ENCODE results near the gene CD302. TPM values are rescaled to one million over a fixed set of nuclear protein-coding genes. Genes with fewer than 3 reads are reported as not detected.

CD302 gene, protein sequence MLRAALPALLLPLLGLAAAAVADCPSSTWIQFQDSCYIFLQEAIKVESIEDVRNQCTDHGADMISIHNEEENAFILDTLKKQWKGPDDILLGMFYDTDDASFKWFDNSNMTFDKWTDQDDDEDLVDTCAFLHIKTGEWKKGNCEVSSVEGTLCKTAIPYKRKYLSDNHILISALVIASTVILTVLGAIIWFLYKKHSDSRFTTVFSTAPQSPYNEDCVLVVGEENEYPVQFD
- total RNA-seq (33.2 TPM), polyA plus RNA-seq (ENCODE audit: insufficient read depth, low read depth, low replicate concordance) (8.7 TPM)
- long read RNA-seq, donor 1, transcript CD302-201 (6 exons, 3,741 nt): major isoform, 7 of 8 reads
- long read RNA-seq, donor 1, partial matches to known transcripts: 0 of 8 reads
- long read RNA-seq, donor 1, other reads (novel, unspliced or antisense): 0 of 8 reads
- long read RNA-seq, donor 2, partial matches to known transcripts: 0 of 6 reads
- long read RNA-seq, donor 2, other reads (novel, unspliced or antisense): 0 of 6 reads
- long read RNA-seq, donor 3, transcript CD302-201 (6 exons, 3,741 nt): major isoform, 7 of 7 reads
- long read RNA-seq, donor 3, partial matches to known transcripts: 0 of 7 reads
- long read RNA-seq, donor 3, other reads (novel, unspliced or antisense): 0 of 7 reads
- long read RNA-seq, donor 4, partial matches to known transcripts: 0 of 4 reads
- long read RNA-seq, donor 4, other reads (novel, unspliced or antisense): 0 of 4 reads
- long read RNA-seq, donor 5: 0 reads
- long read RNA-seq, donor 6, partial matches to known transcripts: 0 of 4 reads
- long read RNA-seq, donor 6, other reads (novel, unspliced or antisense): 0 of 4 reads
- long read RNA-seq, donor 7, transcript CD302-201 (6 exons, 3,741 nt): major isoform, 6 of 7 reads
- long read RNA-seq, donor 7, partial matches to known transcripts: 0 of 7 reads
- long read RNA-seq, donor 7, other reads (novel, unspliced or antisense): 1 of 7 reads
- long read RNA-seq, donor 8, transcript CD302-201 (6 exons, 3,741 nt): major isoform, 8 of 8 reads
- long read RNA-seq, donor 8, partial matches to known transcripts: 0 of 8 reads
- long read RNA-seq, donor 8, other reads (novel, unspliced or antisense): 0 of 8 reads
- long read RNA-seq, donor 9, partial matches to known transcripts: 0 of 3 reads
- long read RNA-seq, donor 9, other reads (novel, unspliced or antisense): 0 of 3 reads
- long read RNA-seq, donor 10, transcript CD302-201 (6 exons, 3,741 nt): major isoform, 5 of 7 reads
- long read RNA-seq, donor 10, partial matches to known transcripts: 0 of 7 reads
- long read RNA-seq, donor 10, other reads (novel, unspliced or antisense): 0 of 7 reads

GRCh38 chr2:159797543-159798375, at the start of gene CD302:
Gene CD302, minus strand, starts transcription at chr2:159798208. Its CDS starts 10 bp downstream, at chr2:159798198.
- H3K27me3 ChIP-seq (ENCODE audit: control insufficient read depth, insufficient read depth, low read length): no peaks in the 10 kb centered on the region
- no peak for FAIRE-seq
- no peaks in the 10 kb centered on the region for H3K9me3 ChIP-seq (ENCODE audit: control insufficient read depth in 2 of 3, insufficient read depth in 1 of 3, low read length in 3 of 3)
- intact Hi-C loops (cut with DNase I): no loop called here
- no peaks in the 10 kb centered on the region for H3K36me3 ChIP-seq (ENCODE audit: control insufficient read depth in 2 of 3, insufficient read depth in 3 of 3, low read length in 3 of 3)
- peak within 1 kb of the TSS; percentile 68 to 70 for H3K27ac ChIP-seq (ENCODE audit: low read depth in 2 of 2, low read length in 2 of 2)
- peak; percentile 54 to 92 (median 70) for DNase-seq
- H3K4me3 ChIP-seq (ENCODE audit: low read length in 3 of 3): peak within 1 kb of the TSS; percentile 70 to 80 (median 74)
- TF ChIP-seq CTCF (IDR thresholded peaks at IDR 0.05; ENCODE audit: borderline replicate concordance, extremely low read depth, insufficient read depth): no peak
- H3K4me1 ChIP-seq (ENCODE audit: control insufficient read depth in 2 of 3, insufficient read depth in 2 of 3, low read depth in 1 of 3, low read length in 3 of 3): peaks cover 0 to 7% (median 6%) of the 10 kb centered on the region in 3 donors
- H3K9ac ChIP-seq (ENCODE audit: low read length in 3 of 3): peak within 1 kb of the TSS; percentile 37 to 74 (median 41)

GRCh38 chr2:159846564-159846963, 48.6 kb upstream of the CD302 start:
- intact Hi-C loops (cut with DNase I): no loop called here
- Histone ChIP-seq H3K36me3 (ENCODE audit: control insufficient read depth in 2 of 3, insufficient read depth in 3 of 3, low read length in 3 of 3) (no peaks in the 10 kb centered on the region), H3K27ac (ENCODE audit: low read depth in 2 of 2, low read length in 2 of 2) (no peak overlapping the region), H3K27me3 (ENCODE audit: control insufficient read depth, insufficient read depth, low read length) (no peaks in the 10 kb centered on the region), H3K9me3 (ENCODE audit: control insufficient read depth in 2 of 3, insufficient read depth in 1 of 3, low read length in 3 of 3) (no peaks in the 10 kb centered on the region), H3K9ac (ENCODE audit: low read length in 3 of 3) (no peak overlapping the region), H3K4me1 (ENCODE audit: control insufficient read depth in 2 of 3, insufficient read depth in 2 of 3, low read depth in 1 of 3, low read length in 3 of 3) (no peaks in the 10 kb centered on the region), H3K4me3 (ENCODE audit: low read length in 3 of 3) (no peak overlapping the region)
- FAIRE-seq (peak; percentile 75), DNase-seq (no peak)
- TF ChIP-seq CTCF (IDR thresholded peaks at IDR 0.05; ENCODE audit: borderline replicate concordance, extremely low read depth, insufficient read depth): no peak

GRCh38 chr2:159840616-159841015, 42.6 kb upstream of the CD302 start:
- H3K4me1 ChIP-seq (ENCODE audit: control insufficient read depth in 2 of 3, insufficient read depth in 2 of 3, low read depth in 1 of 3, low read length in 3 of 3): no peaks in the 10 kb centered on the region
- no peak for FAIRE-seq
- TF ChIP-seq CTCF (IDR thresholded peaks at IDR 0.05; ENCODE audit: borderline replicate concordance, extremely low read depth, insufficient read depth): no peak
- no peak overlapping the region for H3K27ac ChIP-seq (ENCODE audit: low read depth in 2 of 2, low read length in 2 of 2)
- no peaks in the 10 kb centered on the region for H3K36me3 ChIP-seq (ENCODE audit: control insufficient read depth in 2 of 3, insufficient read depth in 3 of 3, low read length in 3 of 3)
- H3K9me3 ChIP-seq (ENCODE audit: control insufficient read depth in 2 of 3, insufficient read depth in 1 of 3, low read length in 3 of 3): no peaks in the 10 kb centered on the region
- H3K9ac ChIP-seq (ENCODE audit: low read length in 3 of 3): no peak overlapping the region
- intact Hi-C loops (cut with DNase I): no loop called here
- H3K27me3 ChIP-seq (ENCODE audit: control insufficient read depth, insufficient read depth, low read length): no peaks in the 10 kb centered on the region
- DNase-seq: peak in 2 of 5 donors; percentile 14 to 32
- no peak overlapping the region for H3K4me3 ChIP-seq (ENCODE audit: low read length in 3 of 3)
